NCI-H460 (cell line): ENCODE results near the gene IDH3A. TPM values are rescaled to one million over a fixed set of nuclear protein-coding genes. Genes with fewer than 3 reads are reported as not detected.

ENCODE experiments used
- DNase-seq: peaks from one replicate; pipeline ENCODE4 v3.0.0-alpha.2; 2016; ENCODE audit warnings: low read depth; ENCODE audit errors: extremely low read depth
- total RNA-seq: library from RNA; depleted of rRNA; stranded (reverse); fragments of >200 nt; shearing (Covaris generic); gene quantifications from 2 replicates; pipeline ENCODE4 v1.2.3, GENCODE V29; 2014; rRNA removed

The IDH3A gene
- total RNA-seq, 1 experiment from 2014 or later, result 95.0 TPM

DNA sequence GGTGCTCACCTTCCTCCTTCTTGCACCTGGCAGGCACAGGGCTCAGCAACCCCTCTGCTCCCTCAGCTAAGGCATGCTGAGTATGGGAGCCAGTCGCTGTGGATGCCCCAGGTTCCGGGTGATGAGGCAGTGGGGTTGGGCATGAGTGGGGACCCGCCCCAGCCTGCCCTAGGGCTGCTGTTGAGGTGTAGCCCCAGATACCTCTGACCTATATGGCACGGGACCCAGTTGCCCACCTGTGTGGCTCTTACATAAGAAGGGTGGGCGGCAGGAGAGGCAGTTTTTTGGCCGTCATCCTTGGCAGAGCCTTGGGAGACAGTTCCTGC, 64.2 kb downstream of the IDH3A start:
- DNase-seq, result no peak

DNA sequence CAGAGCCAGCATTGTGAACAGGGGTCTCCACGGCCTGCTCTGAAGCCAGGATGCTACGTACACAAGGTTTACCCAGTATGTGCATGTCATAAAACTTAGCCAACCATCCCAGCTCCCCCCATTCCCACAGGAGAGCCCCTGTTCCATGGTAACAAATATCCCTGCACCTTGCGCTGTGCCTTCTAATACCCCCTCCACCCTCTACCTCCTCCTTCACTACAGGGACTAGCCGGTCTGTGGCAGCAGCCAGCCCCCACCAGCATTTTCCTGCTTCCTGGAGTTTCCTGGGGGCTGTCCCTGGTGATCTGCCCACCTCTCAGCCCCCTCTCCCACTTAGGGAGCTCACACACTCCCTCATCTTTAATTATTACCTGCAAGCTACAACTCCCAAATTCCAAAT, 64.8 kb downstream of the IDH3A start:
- no peak for DNase-seq

DNA sequence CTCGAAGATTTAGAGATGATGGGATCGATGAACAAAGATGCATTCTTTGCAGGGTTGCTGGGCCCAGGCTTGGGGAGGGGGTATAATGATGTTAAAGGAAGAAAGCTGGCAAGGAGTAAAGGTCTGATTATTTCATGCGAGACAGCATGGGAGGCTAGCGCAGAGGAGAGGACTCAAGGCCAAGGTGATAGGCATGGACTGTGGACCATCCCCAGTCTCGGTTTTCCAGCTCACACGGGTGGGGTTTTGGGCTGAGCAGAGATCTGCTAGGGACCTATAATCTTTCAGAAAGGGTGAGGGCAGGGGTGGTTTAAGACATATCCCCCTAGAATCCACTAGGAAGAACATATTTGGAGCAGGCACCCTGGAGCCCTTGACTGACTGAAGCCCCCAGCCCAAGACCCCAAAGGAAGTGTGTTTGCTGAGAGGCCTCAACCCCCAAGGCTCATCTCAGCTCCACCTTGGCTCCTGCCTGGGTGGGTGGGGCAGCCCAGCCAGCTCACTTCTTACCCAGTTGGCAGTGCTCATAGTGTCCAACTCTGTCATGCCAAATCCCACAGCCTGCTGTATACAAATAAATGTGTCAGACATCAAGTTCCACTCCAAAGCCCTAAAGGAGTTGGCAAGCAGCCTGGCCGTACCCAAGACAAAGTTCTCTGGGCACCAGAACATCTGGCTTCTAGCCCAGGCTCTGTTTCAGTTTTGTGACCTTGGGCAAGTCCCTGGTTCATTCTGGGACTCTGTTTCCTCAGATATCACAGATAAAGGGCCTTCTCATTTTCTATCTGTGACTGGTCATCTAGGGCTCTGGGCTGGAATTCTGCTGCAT, 67.3 kb downstream of the IDH3A start:
- DNase-seq, result no peak

DNA sequence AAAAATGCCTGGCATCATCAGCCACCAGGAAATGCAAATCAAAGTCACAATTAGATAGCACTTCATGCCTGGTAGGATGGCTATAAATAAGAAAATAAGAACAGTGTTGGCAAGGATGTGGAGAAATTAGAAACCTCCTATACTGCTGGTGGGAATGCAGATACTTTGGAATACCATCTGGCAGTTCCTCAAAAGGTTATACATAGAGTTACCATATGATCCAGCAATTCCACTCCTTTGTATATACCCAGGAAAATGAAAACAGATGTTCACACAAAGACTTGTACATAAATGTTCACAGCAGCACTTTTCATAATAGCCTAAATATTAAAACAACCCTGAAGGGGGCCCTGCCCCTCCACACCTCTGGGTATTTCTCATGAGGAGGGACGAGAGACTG, 71.6 kb downstream of the IDH3A start:
- no peak for DNase-seq

Other genes starting within 250 kb of the IDH3A start
- gene TBC1D2B, start 71.7 kb upstream of the IDH3A start, total RNA-seq, result 3.7 and 4.8 TPM in 2 replicates
- not detected in 2 replicates for gene SH2D7, start 56.8 kb upstream of the IDH3A start, total RNA-seq
- 5.2 and 6.2 TPM in 2 replicates for gene CIB2, start 17.9 kb upstream of the IDH3A start, total RNA-seq
- 0.02 TPM in 1 of 2 replicates, not detected in the other for gene ACSBG1, start 85.2 kb downstream of the IDH3A start, total RNA-seq
- gene DNAJA4, start 115.2 kb downstream of the IDH3A start, total RNA-seq, result 0.12 TPM in 1 of 2 replicates, not detected in the other
- gene SKIC8, start 150.2 kb downstream of the IDH3A start, total RNA-seq, result 73.2 and 79.6 TPM in 2 replicates
- gene CRABP1, start 191.0 kb downstream of the IDH3A start, total RNA-seq, result 0.25 TPM in 1 of 2 replicates, not detected in the other